Brain microvascular endothelial cell (primary cell): ENCODE data around the gene MBNL1.

Experiments used
- DNase-seq: peaks from one replicate; pipeline ENCODE4 v3.0.0-alpha.2; 2020
- H3K27ac ChIP-seq: fragments of 250-450 bp; sonication (Bioruptor Pico); 2 replicates; pipeline ENCODE4 v1.5.1; 2020; ENCODE audit warnings: mild to moderate bottlenecking, moderate library complexity
- H3K27me3 ChIP-seq: fragments of 250-450 bp; sonication (Bioruptor Pico); replicated peaks from 2 replicates; pipeline ENCODE4 v1.5.1; 2020; ENCODE audit warnings: mild to moderate bottlenecking
- H3K36me3 ChIP-seq: fragments of 250-450 bp; sonication (Bioruptor Pico); replicated peaks from 2 replicates; pipeline ENCODE4 v1.5.1; 2020; ENCODE audit warnings: mild to moderate bottlenecking
- H3K4me3 ChIP-seq: 2 replicates; pipeline ENCODE4 v1.5.1; 2011; ENCODE audit warnings: low read depth, mild to moderate bottlenecking, control low read depth, low read length, moderate library complexity
- in situ Hi-C: cut with HindIII; loops from 2 replicates; pipeline ENCODE4 v1.10.0; 2017; ENCODE audit warnings: low sequenced_read_pairs, low pct_ligation_motif_present
- TF ChIP-seq, protein P1 (sequence below): IDR thresholded peaks from 2 replicates; pipeline ENCODE4 v1.5.1; 2011; ENCODE audit warnings: low read depth, mild to moderate bottlenecking, moderate library complexity, low read length, control low read depth, inconsistent platforms; ENCODE audit errors: missing control alignments

MBNL1 gene

DNA sequence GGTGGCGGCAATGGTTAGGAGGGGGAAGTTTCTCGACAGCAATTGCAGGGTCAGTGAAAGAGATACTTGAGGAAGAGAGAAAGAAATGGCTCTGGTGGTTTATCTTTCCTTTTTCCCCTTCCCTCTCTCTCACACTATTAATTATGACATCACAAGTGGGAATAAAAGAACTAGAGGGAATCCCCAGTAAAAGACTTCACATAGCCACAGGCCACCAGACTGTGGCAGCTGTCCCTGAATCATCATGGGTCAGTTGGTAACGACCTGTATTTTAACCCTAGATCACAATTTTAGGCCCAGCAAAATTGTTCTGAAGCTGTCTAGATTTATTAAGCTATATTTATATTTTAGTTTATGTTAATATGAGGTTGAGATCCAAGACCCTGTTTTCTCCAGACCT, 40.3 kb downstream of the MBNL1 start:
- Histone ChIP-seq H3K27ac (no peak overlapping the region), H3K27me3 (no peaks in the 10 kb centered on the region), H3K36me3 (no peaks in the 10 kb centered on the region), H3K4me3 (no peak overlapping the region)
- DNase-seq = no peak
- in situ Hi-C loops = no loop called here
- TF ChIP-seq, protein P1, sequence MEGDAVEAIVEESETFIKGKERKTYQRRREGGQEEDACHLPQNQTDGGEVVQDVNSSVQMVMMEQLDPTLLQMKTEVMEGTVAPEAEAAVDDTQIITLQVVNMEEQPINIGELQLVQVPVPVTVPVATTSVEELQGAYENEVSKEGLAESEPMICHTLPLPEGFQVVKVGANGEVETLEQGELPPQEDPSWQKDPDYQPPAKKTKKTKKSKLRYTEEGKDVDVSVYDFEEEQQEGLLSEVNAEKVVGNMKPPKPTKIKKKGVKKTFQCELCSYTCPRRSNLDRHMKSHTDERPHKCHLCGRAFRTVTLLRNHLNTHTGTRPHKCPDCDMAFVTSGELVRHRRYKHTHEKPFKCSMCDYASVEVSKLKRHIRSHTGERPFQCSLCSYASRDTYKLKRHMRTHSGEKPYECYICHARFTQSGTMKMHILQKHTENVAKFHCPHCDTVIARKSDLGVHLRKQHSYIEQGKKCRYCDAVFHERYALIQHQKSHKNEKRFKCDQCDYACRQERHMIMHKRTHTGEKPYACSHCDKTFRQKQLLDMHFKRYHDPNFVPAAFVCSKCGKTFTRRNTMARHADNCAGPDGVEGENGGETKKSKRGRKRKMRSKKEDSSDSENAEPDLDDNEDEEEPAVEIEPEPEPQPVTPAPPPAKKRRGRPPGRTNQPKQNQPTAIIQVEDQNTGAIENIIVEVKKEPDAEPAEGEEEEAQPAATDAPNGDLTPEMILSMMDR = no peak

DNA sequence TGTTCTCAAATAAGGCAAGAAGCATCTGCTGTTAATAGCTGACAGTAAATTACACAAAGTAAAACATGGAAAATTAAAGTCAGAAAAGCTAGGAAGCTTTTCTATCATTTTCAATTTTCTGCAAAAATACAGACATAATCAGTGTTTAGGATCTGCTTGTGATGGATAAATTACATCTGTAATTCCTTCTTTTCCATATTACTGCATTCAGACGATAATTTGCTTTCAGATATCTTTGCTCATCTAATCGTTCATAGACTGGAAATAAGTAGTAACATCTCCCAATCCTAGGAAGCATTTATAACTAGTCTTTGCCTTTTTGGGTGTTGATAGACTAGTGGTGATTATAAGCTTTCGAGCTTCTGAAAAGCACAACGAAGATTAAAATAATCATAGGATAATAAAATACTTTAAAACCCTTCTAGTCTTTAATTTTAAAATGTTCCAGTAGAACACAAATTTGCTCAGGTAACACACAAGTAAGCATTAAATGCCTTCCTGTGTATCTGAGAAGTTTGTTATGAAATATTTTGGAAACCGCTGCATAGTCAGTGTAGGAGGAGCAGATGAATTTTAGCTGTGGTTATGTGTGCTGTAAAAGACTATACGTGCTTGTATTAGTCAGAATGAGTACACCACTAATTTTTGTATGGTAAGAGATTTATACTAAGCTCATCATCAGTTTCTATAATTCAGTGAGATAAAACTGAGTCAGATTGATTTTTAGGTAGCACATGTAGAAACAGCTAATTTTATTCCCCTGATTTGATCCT, 41.0 kb downstream of the MBNL1 start:
- in situ Hi-C loops = no loop called here
- H3K27ac ChIP-seq = no peak overlapping the region

DNA sequence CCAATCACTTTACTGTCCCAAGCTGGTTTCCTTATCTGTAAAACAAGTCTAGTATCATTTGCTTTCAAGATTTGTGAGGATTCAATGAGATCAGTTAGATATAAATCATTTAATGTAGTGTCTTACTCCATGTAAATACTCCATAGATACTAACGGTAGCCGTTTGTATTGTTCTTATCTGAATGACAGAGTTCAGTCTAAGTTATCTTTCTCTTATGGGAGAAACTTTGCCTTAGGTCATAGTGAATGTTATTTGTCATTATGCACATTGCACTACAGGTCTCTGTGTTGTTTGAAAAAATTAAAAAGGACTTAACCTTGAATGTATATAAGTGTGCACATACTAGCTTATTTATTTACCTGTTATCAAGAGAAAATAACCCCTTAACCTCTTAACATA, 44.7 kb downstream of the MBNL1 start:
- no peak for DNase-seq
- no peak overlapping the region for H3K4me3 ChIP-seq
- in situ Hi-C loops = no loop called here
- TF ChIP-seq, protein P1 = no peak
- no peaks in the 10 kb centered on the region for H3K36me3 ChIP-seq
- no peaks in the 10 kb centered on the region for H3K27me3 ChIP-seq
- H3K27ac ChIP-seq = no peak overlapping the region

More for the DNA sequence above, 41.0 kb downstream of the MBNL1 start:
- no peaks in the 10 kb centered on the region for H3K27me3 ChIP-seq
- DNase-seq = no peak
- TF ChIP-seq, protein P1 = no peak
- no peaks in the 10 kb centered on the region for H3K36me3 ChIP-seq
- H3K4me3 ChIP-seq = no peak overlapping the region

DNA sequence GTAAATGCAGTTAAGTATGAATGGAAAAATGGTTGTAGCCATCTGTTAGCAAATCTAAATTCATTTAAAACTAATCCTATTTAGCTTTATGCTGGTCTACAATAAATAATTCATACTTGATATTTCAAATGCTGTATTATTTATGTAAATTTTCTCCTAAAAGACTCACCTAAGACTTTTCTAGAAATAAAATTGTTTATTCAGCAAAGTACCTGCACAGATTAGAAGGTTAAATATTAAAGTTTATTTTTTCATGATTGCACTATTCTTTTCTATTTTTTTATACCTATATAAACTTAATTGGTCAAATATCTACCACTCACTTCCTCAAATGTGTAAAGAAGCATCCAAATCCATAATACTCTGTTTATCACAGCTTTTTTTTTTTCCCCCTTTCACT, 45.2 kb downstream of the MBNL1 start:
- Histone ChIP-seq H3K4me3 (no peak overlapping the region), H3K27ac (no peak overlapping the region), H3K27me3 (no peaks in the 10 kb centered on the region), H3K36me3 (no peaks in the 10 kb centered on the region)
- no peak for DNase-seq
- in situ Hi-C loops = no loop called here
- TF ChIP-seq, protein P1 = no peak

DNA sequence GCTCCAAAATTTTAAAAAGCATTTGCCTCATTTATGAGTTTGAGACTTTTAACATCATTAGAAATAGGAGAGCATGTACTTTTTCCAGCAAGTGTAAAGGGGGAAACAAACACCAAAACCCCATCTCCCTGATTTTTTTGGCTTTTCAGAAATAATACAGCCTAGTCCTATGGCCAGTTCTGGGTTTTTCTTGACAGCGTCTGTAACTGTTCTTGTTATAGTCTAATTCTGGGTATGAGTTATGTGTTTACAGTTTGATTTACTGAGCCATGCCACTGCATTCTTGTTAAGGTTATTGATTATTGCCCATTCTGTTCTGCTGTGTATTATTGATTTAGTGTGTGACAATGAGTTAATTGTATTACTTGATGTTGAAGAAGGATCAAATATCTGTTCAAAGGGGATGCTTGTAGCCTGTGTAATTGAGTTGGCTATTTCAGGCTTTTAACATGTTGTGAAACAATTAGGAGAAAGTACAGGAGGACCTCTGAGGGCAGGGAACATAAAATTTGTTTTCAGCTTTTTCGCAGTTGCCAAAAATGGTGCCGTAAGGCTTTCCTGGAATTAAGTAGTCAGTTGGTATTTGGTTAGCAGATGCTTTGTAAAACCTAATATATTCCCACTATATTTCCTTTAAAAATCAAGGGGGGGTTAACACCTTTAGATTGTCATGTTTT, 46.1 kb downstream of the MBNL1 start:
- TF ChIP-seq, protein P1 = no peak
- Histone ChIP-seq H3K27ac (no peak overlapping the region), H3K4me3 (no peak overlapping the region), H3K27me3 (no peaks in the 10 kb centered on the region), H3K36me3 (no peaks in the 10 kb centered on the region)
- no peak for DNase-seq
- in situ Hi-C loops = no loop called here
